ENCODE data around the gene TOP2B.

DNA sequence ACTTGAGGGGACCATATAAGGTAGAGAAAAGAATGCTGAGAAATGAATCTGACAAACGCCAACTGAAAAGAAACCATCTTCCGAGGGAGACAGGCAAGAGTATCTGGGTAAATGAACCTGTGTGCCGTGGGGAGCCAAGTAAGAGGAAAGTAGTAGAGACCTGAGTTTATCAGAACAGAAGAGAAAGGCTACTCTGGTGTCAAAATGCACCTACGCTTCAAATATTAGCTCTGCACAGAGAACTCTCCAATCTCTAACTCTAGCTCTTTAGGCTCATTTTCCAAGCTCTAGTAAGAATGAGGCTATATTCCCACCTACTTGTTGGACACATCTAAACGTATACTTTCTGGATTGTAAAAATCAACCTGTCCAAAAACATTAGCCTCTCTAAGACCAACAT, 53.5 kb downstream of the TOP2B start:
- no peak for TF ChIP-seq CTCF (IDR thresholded peaks at IDR 0.05; ENCODE audit: low read depth, low read length)
- TF ChIP-seq POLR2A (IDR thresholded peaks at IDR 0.05; ENCODE audit: extremely low read depth, insufficient read length) = no peak
- no peak for TF ChIP-seq MAX (IDR thresholded peaks at IDR 0.05; ENCODE audit: low read depth, low read length)

Data from NB4 (cell line).